Embryonic facial prominence (tissue), 1 donor: ENCODE data around the gene TKT.

ENCODE experiments used
- DNase-seq: peaks from one replicate; pipeline ENCODE4 v3.0.0-alpha.2; 2016; ENCODE audit errors: extremely low spot score

The TKT gene

DNA sequence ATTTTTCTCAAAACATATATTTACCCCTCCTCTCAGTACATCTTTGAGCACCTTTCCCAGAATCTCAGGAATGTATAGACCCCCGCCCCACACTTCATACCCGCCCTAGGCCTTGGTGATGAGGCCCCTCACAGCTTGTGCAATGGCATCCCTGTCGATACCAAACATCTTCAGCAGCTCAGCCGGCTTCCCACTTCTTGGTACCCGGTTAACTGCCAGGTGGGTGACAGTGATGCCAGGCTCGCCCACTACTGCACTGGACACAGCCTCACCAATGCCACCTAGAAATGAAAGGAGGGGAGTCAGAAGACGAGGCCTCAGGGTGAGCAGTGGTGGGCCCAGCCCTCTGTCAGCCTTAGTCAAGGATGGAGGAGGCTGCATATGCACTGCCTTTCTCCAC lies 30.2 kb downstream of the TKT start:
- no peak for DNase-seq

DNA sequence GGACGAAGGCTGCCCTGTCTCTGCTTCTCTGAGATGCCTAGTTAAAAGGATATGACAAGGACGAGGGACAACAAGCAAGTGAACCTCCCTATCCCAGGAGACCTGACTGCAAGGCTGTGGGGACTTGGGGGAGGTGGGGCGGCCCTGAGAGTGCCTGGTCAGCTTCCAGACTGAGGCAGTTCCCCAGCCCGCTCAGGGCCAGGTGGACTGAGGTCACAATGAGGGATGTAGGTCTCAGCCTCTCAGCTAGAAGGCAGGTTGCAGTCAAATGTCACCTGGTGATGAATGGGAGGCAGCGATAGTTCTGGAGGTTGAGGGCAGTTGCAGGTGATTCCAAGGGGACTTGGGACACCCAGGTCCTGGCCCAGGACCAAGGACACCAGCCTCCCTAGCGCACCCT lies 30.6 kb downstream of the TKT start:
- DNase-seq = no peak

DNA sequence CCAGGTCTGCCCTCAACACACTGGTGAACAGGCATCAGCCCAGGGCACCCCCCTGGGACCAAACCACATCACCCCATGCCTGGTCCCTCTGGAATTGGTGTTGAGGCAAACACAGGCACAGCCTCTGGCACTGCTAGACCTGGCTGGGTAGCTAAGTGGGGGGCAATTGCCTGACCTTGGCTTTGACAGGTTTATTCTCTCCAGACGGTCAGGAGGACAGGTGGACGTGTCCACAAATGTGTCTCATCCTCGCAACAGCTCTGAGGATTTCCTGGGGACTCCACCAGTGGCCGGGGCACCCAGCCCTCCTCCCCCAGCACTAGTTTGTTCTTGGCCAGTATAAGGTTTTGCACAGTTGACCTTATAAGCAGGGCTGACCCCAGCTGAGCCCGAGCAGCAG lies 31.3 kb downstream of the TKT start:
- DNase-seq = no peak

DNA sequence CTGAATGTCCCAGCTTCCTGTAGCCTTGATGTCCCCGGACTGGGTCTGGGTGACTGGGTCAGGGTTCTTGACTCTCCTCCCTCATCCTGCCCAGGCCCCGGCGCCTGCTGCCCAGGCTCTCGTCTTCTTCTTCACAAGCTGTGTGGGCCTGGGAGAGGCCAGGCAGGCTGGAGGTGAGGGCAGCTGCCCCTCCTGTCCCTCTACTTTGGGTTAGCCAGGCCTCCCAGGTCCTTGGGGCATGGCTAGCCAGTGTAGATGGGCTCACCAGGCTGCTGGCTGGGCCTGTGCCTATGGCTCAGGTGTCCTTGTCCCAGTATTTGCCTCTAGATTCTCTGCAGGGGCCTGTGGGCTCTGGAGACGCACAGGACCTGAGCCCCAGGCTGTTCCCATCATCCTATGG lies 31.8 kb downstream of the TKT start:
- DNase-seq = no peak

DNA sequence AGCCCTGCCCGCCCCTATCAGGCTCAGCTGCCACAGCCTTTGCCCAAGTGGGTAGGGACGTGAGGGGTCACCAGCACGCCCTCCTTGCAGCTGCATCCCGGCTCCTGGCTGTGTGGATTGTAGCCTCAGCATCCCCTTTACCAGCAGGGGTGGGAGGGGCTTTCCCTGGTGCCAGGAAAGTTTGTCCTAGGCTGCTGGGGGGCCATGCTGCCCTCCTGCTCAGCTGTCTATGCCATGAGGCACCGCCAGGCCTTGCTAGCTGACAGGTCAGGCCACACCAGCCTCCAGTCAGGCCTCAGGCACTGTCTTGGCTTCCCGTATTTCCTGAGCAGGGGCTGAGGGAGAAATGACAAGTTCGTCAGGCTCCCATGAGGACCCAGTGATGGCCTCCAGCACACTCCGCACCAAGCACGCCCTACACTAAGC lies 32.3 kb downstream of the TKT start:
- DNase-seq = no peak

DNA sequence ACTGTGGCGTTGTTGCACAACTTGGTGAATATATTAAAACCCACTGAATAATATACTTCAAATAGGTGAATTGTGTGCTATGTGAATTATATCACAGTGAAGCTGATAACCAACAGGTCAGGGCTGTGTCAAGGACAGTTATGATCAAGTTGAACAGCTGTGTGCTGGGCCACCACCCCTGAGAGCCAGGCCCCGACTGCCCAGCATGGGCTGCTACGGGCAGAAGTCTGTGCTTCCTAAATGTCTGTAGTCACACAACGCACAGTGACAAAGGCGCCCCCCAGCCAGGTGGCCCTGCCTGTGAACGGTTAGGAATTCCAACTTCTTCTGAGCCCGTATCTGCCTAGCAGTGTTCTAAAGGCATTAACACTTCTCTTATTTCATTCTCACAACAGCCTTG lies 32.8 kb downstream of the TKT start:
- no peak for DNase-seq

DNA sequence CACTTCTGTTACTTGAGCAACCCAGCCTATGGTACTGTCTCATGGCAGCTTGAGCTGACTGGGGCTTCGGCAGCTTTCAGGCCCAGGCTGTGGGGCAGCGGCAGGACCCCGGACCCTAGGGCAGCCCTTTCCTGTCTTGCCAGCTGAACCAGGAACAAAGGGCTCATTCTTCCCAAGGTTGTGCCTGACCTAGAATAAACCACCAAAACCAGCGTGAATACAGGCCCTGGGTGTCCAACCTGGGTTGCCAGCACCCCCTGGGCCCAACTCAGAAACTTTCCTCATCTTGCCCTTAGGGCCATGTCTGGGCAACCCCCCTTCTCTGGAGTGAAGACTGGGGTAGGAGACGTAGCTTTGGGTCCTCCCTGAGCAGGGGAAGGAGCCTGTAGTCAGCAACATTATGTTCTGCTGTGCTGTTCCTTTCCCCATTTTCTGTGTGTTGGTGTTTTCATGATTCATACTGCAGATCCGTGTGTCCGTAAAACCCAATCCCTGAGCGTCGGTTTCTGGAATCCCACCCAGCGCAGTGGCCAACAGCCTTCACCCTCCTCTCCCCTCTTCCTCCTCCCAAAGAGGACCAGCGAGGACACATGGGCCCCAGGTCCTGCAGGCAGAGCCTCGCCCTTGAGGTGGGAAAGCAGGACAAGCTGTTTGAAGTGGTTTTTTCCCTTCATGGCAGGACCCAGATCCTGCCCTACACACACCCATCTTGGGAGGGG lies 33.5 kb downstream of the TKT start:
- DNase-seq = no peak

DNA sequence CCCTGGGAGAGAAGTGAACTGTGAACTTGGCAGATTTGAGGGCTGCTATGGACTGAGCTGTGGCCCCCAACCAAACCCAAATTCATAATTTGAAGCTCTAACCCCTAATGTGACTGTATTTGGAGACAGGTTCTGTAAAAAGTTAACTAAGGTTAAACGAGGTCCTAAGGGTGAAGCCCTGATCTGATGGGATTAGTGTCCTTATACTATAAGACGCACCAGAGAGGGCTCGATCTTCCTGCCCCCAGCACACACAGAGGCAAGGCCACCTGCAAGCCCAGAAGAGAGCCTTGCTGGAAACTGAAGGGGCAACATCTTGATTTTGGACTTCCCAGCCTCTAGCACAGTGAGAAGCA lies 34.0 kb downstream of the TKT start:
- no peak for DNase-seq

DNA sequence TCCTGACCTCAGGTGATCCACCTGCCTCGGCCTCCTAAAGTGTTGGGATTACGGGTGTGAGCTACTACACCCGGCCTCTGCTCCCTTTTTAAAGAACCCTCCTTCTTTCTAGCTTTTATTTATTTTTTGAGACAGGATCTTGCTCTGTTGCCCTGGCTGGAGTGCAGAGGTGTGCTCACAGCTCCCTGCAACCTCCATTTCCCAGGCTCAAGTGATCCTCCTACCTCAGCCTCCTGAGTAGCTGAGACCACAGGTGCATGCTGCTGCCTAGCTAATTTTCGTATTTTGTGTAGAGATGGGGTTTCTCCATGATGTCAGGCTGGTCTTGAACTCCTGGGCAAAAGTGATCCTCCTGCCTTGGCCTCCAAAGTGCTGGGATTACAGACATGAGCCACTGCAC lies 34.5 kb downstream of the TKT start:
- DNase-seq = no peak

DNA sequence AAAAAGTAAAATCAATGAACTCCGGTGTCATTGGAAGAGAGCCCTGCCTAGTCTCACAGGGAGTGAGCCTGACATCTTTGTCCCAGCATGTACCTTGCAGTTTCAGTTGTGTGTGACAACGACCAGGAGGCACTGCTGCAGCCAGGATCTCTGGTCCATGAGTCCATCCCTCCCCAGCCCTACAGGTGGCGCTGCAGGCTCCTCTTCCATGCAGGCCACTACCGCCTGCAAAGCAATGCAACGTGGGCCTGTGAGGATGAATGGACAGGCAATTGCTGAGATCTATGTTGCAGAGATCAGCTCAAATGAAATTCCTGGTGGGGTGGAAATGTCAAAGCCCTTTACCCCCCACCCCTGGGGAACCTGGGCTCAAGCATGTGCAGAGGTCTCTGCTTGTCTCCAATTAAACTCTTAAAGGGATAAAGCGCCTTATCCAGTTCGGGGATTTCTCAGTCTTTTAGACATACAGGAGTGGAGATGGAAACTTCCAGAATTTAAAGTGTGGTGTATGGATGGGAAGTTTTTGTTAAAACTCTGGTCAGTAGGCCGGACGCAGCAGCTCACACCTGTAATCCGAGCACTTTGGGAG lies 35.8 kb downstream of the TKT start:
- DNase-seq = no peak

DNA sequence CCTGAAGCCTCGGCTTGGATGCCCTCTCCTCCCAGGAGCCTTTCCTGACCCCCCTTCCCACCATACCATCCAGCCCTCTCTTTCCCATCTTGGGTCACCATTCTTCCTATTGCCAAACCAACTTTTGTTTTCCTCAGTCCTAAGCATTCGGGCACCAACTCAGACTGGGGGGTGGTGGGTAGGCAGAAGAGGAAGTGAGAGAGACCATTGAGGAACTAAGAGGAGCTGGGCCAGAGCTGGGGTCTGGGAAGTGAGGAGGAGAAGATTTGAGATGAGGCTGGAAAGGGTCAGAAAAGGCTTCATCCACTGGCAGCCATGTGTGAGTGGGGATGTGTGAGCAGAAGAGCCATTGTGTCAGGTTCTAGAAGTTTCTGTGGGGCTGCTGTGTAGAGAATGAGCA lies 37.7 kb downstream of the TKT start:
- DNase-seq = no peak

DNA sequence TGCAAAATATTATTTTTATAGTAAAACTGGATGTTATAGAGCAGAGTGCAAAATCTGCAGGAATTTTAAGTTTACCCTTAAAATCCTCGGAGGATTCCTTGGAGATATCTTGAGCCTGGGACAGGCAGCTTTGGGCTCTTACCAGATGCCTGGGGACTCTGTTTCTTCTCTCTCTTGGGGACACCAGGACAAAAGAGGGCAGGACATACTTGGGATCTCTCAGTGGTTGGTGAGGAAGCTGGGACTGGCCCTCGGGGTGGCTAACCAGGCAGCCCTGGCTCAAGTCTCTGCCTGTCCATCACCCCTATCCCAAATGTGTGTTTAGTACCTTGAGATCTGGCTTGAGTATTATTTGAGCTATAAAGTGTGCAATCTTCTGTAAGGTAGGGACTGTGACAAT lies 38.6 kb downstream of the TKT start:
- no peak for DNase-seq

DNA sequence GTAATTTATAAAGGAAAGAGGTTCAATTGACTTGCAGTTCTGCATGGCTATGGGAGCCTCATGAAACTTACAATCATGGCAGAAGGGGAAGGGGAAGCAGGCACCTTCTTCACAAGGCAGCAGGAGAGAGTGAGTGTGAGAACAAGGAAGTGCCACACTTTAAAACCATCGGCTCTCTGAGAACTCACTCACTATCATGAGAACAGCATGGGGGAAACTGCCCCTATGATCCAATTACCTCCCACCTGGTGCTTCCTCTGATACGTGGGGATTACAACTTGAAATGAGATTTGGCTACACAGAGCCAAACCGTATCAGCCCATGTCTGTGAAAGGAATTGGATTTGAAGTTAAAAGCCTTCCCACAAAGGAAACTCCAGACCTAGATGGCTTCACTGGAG lies 39.1 kb downstream of the TKT start:
- no peak for DNase-seq

DNA sequence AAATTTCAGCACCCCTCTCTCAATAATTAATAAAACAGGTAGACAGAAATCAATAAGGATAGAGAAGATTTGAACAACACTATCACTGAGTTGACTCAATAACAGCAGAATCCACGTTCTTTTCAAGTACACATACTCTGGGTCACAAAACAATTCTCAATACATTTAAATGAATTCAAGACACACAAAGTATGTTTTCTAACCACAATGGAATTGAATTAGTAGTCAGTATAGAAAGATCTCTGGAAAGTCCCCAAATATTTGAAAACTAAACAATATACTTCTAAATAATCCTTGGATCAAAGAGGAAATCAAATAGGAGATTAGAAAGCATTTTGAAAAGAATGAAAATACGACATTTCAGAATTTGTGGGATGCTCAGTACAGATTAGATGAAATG lies 40.0 kb downstream of the TKT start:
- no peak for DNase-seq

DNA sequence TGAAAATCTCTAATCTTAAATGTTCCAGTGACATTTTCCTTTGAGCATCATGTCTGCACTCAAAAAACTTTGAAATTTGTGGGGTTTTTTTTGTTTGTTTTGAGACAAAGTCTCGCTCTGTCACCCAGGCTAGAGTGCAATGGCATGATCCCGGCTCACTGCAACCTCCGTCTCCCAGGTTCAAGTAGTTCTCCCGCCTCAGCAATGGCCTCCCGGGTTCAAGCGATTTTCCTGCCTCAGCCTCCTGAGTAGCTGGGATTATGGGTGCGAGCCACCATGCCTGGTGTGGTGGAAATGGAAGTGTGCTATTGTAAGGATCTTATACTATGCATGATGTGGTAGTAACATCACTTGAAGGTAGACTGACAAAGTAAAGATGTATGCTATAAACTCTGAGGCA lies 42.5 kb downstream of the TKT start:
- DNase-seq = no peak

DNA sequence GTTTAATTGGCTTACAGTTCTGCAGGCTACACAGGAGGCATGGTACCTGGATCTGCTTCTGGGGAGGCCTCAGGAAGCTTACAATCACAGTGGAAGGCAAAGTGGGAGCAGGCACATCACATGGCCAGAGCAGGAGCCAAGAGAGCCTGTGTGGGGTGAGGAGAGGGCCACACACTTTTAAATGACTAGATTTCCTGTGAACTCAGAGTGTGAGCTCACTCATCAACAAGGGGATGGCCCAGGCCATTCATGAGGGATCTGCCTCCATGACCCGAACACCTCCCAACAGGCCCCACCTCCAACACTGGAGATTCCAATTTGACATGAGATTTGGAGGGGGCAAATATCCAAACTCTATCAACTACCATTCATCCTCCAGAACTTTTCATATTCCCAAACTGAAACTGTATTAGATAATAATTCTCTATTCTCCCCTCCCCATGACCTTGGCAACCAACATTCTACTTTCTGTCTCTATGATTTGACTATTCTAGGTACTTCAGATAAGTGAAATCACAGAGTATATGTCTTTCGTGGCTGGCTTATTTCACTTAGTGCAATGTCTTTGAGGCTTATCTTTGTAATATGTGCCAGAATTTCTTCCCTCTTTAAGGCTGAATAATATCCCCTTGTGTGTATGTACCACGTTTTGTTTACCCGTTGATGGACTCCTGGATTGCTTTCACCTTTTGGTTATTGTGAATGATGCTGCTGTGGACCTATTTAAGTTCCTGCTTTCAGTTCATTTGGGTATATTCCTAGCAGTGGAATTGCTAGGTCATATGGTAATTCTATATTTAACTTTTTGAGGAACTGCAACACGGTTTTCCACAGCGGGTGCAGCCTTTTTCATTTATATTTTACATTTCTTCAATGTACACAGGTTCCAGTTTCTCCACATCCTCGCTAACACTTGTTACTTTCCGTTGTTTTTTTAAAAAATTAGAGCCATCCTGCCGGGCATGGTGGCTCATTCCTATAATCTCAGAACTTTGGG lies 43.8 kb downstream of the TKT start:
- DNase-seq = no peak

DNA sequence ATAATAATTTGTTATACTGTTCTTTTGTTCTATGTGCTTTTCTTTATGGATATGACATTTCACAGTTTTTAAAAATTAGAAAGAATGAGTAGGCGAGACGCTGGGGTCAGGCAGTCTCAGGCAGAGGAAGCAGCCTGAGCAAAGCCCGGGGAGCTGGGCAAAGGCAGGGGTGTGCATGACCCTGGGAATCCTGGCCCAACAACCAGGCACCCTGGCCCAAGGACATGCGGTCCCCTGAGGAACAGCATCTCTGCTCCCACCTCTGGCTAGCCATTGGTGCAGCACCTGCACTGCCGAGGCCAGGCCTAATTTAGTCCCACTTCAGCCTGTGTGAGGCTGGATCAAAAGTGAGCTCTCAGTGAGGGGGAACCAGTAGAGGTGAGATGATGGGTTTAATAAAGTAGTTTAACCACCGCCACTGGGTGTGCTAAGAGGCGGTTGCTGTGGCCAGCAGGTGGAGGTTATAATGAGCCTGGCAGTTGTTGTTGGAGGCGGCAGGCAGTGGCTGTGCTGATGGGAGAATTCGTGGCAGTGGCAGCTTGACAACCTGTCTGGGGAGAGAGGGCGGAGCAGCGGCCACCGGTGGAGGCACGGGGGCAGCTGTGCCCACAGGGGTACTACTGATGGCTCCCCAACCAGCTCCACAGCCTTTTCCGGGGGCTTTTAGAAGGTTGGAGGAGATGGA lies 53.3 kb downstream of the TKT start:
- no peak for DNase-seq

DNA sequence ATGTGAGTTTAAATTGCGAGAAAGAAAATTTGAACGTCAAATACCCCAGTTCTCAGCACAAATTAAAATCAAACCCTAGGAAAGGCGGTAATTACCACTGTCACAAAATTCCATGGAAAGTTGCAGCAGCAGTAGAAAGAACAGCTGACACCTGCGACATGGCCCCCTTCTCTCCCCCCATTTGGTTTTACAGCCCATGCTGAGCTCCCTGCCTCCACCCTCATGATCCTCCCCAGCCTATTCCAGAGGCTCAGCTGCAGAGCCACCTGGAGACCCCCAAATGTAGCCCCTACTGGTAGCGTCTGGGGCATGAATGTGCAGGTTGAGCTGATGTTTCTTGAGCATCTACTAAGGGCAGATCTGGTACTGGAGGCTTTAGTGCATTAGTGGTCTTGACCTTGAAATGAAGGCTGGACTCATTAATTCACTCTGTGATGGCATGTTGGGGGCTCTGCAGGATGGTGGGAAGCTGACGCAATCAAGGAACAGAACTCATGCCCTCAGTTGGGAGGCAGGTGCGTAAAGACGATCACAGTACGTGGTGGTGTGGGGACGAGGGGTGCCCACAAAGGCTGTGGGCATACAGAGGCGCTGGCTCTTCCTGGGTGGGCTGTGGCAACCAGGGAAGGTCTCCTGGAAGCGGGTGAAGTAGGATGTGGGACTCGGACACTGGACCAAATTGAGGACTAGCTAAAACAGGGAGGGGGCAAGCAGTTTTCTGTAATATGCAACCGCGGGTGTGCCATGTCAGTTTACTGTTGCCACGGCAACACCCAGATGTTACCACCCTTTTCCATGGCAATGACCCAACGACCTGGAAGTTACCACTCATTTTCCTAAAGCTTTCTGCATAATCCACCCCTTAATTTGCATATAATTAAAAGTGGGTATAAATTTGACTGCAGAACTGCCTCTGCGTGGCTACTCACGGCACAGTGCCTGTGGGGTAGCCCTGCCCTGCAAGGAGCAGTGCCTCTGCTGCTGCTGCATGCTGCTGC lies 55.0 kb downstream of the TKT start:
- DNase-seq = no peak

DNA sequence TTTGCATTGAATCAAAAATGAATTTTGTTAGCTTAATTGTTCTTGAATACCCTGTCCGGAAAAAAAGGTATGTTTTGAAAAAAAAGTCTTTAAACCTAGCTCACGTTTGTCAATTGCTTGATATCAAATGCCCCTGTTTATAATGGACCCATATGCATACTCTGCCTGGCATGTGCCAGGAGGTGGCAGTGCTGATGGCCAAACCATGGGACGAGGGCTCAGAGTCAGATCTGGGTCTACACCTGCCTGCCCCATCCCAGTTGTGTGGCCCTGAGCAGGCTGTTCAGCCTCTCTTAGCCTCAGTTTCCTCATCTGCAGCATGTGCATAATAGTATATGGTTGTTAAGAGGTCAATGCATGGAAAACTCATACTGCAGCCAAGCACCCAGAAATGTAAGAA lies 56.0 kb downstream of the TKT start:
- no peak for DNase-seq

DNA sequence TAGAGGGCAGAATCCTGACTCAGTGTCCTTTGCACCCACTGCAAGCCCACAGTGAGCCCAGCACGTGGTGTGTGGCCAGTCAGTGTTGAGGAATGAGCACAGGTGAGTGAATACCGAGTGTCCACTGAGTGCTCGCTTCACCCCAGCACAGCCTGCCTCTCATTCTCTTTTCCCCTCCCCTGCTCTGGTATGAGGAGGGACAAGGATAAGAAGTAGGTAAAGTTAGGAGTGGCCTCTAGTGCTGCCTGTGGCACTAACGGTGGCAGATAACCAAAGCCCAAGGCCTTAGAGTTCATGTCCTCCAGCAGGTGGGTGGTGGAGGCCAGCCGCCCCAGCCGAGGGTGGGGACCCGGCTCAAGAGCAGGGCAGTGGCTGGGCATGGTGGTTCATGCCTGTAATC lies 56.8 kb downstream of the TKT start:
- no peak for DNase-seq
